HG02884 (cell line): ENCODE data around the gene SLC22A25.
"Not testable (repeated sequence)": the region's sequence is repeated elsewhere in the genome, so short reads cannot be mapped to it uniquely, and the experiment has no call there.

Experiments
- ATAC-seq: cut with Tn5 transposase; IDR thresholded peaks from one replicate; pipeline ENCODE4 v1.9.1; 2021; ENCODE audit warnings: mild to moderate bottlenecking, moderate library complexity; ENCODE audit not compliant: unreplicated experiment

The SLC22A25 gene

GRCh38 chr11:63235471-63236461, 7.6 kb downstream of the SLC22A25 start:
- ATAC-seq = not testable (repeated sequence)

GRCh38 chr11:63229815-63230214, 13.6 kb downstream of the SLC22A25 start:
- ATAC-seq = no peak

GRCh38 chr11:63227521-63228107, 15.8 kb downstream of the SLC22A25 start:
- ATAC-seq = no peak

- ATAC-seq = no peak
These were observed 16.8 kb downstream of the SLC22A25 start for GRCh38 chr11:63226488-63227114.

GRCh38 chr11:63214093-63214492, 29.3 kb downstream of the SLC22A25 start:
- no peak for ATAC-seq

GRCh38 chr11:63212742-63213141, 30.7 kb downstream of the SLC22A25 start:
- no peak for ATAC-seq

- ATAC-seq = no peak
These were observed 33.3 kb downstream of the SLC22A25 start for GRCh38 chr11:63210111-63210510.
